Type B pancreatic cell (in vitro differentiated cells): ENCODE results near the gene SPRY1. TPM values are rescaled to one million over a fixed set of nuclear protein-coding genes. Genes with fewer than 3 reads are reported as not detected.

Experiments used
- DNase-seq: peaks from one replicate; pipeline ENCODE4 v3.0.0; 2021; ENCODE audit warnings: mixed read lengths; ENCODE audit not compliant: unreplicated experiment; ENCODE audit errors: extremely low spot score
- H3K27ac Mint-ChIP-seq: 2 replicates; pipeline ENCODE4 v1.8.0; 2021; ENCODE audit warnings: mild to moderate bottlenecking, mixed read lengths
- H3K27me3 Mint-ChIP-seq: 2 replicates; pipeline ENCODE4 v1.8.0; 2021; ENCODE audit warnings: mixed read lengths
- H3K36me3 Mint-ChIP-seq: 2 replicates; pipeline ENCODE4 v1.8.0; 2021; ENCODE audit warnings: mixed read lengths
- H3K4me1 Mint-ChIP-seq: one replicate; pipeline ENCODE4 v1.8.0; 2021; ENCODE audit warnings: mixed read lengths; ENCODE audit not compliant: unreplicated experiment
- H3K4me3 Mint-ChIP-seq: 2 replicates; pipeline ENCODE4 v1.8.0; 2021; ENCODE audit warnings: mild to moderate bottlenecking, mixed read lengths
- H3K9me3 Mint-ChIP-seq: 2 replicates; pipeline ENCODE4 v1.8.0; 2021; ENCODE audit warnings: mixed read lengths
- total RNA-seq: library from RNA; stranded (reverse); gene quantifications from 2 replicates; pipeline ENCODE4 v1.2.1, GENCODE V29; 2021; ENCODE audit warnings: low replicate concordance
- TF ChIP-seq, protein P1 (sequence below): fragments of 200-600 bp; sonication (generic); conservative IDR thresholded peaks from 2 replicates; pipeline ENCODE4 v1.5.0; 2021; ENCODE audit warnings: antibody characterized with exemption, mild to moderate bottlenecking

SPRY1 gene
- total RNA-seq, 1 donor from 2014 or later = 61.3 TPM

DNA sequence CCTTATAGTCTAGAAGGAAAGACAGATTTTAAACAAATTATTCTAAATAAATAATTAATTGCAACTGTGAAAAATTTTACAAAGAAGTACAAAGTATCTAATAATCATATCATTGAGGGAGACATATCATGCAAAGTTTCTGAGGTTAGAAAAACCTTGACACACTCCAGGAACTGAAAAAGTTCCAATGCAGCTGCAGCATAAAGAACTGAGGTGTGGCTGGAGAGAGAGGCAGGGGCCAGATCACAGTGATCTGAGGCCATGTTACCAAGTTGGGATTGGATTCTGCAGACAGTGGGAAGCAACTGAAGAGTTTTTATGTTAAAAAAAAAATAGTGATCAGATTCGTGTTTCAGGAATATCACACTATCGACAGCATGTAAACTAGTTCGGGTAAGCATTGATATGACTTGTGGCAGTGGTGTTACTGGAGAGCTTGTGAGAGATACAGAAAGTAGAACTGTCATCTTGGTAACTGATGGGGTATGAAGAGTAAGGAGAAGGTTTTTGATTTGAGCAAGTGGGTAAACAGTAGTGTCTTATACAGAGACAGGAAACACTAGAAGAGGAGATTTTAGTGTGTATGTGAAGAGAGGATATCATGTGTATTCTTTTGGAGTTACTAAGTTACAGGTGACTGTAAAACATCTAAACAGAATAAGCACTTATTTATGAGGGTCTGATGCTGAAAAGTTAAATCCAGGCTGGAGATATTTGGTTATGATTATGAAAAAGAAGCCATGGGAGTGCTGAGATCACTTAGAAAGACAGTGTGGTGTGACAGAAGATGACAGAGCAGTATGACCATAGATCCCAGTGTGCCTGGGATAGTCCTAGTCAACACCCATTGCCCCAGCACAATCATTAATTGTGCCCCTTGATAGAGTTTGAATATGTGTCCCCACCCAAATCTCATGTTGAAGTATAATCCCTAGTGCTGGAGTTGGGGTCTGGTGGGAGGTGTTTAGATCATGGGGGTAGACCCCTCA lies 15.6 kb upstream of the SPRY1 start:
- Mint-ChIP-seq H3K27ac (no peak overlapping the region), H3K27me3 (no peaks in the 10 kb centered on the region), H3K4me3 (no peak overlapping the region), H3K36me3 (no peaks in the 10 kb centered on the region), H3K9me3 (no peaks in the 10 kb centered on the region), H3K4me1 (peaks cover 6% of the 10 kb centered on the region)
- TF ChIP-seq, protein P1, sequence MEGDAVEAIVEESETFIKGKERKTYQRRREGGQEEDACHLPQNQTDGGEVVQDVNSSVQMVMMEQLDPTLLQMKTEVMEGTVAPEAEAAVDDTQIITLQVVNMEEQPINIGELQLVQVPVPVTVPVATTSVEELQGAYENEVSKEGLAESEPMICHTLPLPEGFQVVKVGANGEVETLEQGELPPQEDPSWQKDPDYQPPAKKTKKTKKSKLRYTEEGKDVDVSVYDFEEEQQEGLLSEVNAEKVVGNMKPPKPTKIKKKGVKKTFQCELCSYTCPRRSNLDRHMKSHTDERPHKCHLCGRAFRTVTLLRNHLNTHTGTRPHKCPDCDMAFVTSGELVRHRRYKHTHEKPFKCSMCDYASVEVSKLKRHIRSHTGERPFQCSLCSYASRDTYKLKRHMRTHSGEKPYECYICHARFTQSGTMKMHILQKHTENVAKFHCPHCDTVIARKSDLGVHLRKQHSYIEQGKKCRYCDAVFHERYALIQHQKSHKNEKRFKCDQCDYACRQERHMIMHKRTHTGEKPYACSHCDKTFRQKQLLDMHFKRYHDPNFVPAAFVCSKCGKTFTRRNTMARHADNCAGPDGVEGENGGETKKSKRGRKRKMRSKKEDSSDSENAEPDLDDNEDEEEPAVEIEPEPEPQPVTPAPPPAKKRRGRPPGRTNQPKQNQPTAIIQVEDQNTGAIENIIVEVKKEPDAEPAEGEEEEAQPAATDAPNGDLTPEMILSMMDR = no peak
- DNase-seq = no peak

DNA sequence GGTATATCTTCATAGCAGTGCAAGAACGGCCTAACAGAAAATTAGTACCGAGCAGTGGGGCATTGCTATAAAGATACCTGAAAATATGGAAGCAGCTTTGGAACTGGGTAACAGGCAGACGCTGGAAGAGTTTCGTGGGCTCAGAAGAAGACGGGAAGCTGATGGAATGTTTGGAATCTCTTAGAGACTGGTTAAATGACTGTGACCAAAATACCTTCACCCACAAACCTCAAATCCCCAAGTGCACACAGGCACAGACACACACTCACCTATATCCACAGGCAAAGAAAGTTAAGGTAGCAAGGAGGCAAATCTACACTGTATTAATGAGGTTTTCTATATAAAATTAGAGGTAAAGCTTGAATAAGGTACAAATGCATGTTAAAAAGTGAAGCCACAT lies 14.6 kb upstream of the SPRY1 start:
- H3K36me3 Mint-ChIP-seq = no peaks in the 10 kb centered on the region
- TF ChIP-seq, protein P1 = no peak
- H3K27ac Mint-ChIP-seq = no peak overlapping the region
- no peaks in the 10 kb centered on the region for H3K27me3 Mint-ChIP-seq
- peaks cover 11% of the 10 kb centered on the region for H3K4me1 Mint-ChIP-seq
- no peak overlapping the region for H3K4me3 Mint-ChIP-seq
- DNase-seq = no peak
- H3K9me3 Mint-ChIP-seq = no peaks in the 10 kb centered on the region

DNA sequence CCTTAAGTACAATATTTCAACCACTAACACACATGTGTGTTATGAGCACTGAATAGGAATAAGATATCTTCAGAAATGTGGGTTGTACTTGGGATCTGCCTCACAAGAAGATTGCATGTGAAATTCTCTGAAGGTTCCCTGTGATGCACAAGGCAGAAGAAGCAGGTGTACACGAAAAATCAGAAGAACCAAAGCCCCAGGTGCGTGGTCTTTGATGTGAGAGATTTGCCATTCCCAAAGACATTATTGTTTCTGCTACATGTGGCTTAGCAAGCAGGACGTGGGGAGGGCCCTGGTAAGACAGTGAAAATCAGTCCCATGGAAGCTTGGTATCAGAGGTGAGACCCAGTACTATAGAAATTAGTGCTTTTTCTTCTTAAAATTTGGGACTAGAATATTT lies 13.0 kb upstream of the SPRY1 start:
- Mint-ChIP-seq H3K9me3 (no peaks in the 10 kb centered on the region), H3K36me3 (no peaks in the 10 kb centered on the region), H3K27ac (no peak overlapping the region), H3K4me3 (no peak overlapping the region), H3K27me3 (no peaks in the 10 kb centered on the region), H3K4me1 (peaks cover 11% of the 10 kb centered on the region)
- DNase-seq = no peak
- TF ChIP-seq, protein P1 = no peak

DNA sequence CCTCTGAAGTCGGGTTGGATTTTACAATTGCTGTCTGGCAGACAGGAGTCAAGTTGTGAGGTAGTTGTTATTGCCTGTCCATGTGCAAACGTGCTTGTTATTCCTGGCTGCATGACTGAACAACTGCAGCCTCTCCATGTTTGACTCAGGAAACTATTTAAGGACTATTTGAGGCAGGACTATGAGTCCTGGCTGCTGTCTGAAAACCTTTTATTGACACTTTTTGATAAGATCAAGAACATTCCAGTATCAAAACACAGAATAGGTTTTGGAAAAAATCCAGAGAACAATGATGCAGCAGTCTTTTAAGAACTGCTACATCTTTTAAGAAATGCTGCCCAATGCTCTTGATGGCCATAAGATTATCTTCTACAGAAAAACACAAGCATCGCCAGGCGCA lies 10.0 kb upstream of the SPRY1 start:
- Mint-ChIP-seq H3K9me3 (no peaks in the 10 kb centered on the region), H3K4me1 (peaks cover 5% of the 10 kb centered on the region), H3K27ac (no peak overlapping the region), H3K36me3 (no peaks in the 10 kb centered on the region), H3K27me3 (no peaks in the 10 kb centered on the region), H3K4me3 (no peak overlapping the region)
- TF ChIP-seq, protein P1 = no peak
- DNase-seq = no peak

DNA sequence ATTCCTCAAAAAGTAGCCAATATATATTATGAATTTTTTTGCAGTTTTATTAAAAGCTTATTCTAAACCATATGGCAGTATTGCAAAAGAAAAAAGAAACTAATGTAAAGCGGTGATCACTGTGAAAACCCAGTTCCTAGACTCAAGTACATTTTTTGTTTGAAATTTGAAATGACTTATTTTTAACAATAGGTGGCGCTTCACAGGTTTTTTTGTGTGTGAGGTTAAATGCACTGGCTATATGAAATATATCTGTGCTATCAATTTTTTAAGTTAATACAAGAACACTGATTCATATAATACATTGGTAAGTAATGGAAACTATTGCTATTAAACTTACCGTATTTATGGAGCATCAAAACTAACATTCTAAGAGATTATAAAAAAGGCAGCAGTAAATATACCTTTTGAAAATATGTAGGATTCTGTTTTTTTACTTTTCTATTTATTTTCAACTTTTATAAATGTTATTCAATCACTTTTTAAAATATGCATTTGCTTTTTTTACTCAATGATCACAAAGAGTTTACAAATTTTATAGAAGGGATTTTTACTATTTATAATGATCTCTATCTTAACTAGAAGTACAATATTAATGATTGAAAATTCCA lies 5.6 kb upstream of the SPRY1 start:
- no peak overlapping the region for H3K4me3 Mint-ChIP-seq
- no peak overlapping the region for H3K27ac Mint-ChIP-seq
- DNase-seq = no peak
- H3K4me1 Mint-ChIP-seq = peaks cover 5% of the 10 kb centered on the region
- H3K36me3 Mint-ChIP-seq = no peaks in the 10 kb centered on the region
- H3K9me3 Mint-ChIP-seq = no peaks in the 10 kb centered on the region
- TF ChIP-seq, protein P1 = peak; percentile 75
- no peaks in the 10 kb centered on the region for H3K27me3 Mint-ChIP-seq
